SJCRH30 (cell line): ENCODE data around the gene POLR2L. TPM values are rescaled to one million over a fixed set of nuclear protein-coding genes. Genes with fewer than 3 reads are reported as not detected.

Experiments used
- DNase-seq, 2 experiments: peaks; one replicate each; pipeline ENCODE4 v3.0.0-alpha.2; 2015 to 2020
- H3K27ac ChIP-seq: fragments of 250-450 bp; sonication (Bioruptor Pico); 2 replicates; pipeline ENCODE4 v1.5.1; 2020; ENCODE audit warnings: mild to moderate bottlenecking, moderate library complexity
- H3K27me3 ChIP-seq: fragments of 250-450 bp; sonication (Bioruptor Pico); 2 replicates; pipeline ENCODE4 v1.5.1; 2020; ENCODE audit warnings: mild to moderate bottlenecking, moderate library complexity
- H3K36me3 ChIP-seq: fragments of 250-450 bp; sonication (Bioruptor Pico); 2 replicates; pipeline ENCODE4 v1.5.1; 2020; ENCODE audit warnings: mild to moderate bottlenecking, moderate library complexity
- H3K4me1 ChIP-seq: fragments of 250-450 bp; sonication (Bioruptor Pico); 2 replicates; pipeline ENCODE4 v1.5.1; 2020; ENCODE audit warnings: mild to moderate bottlenecking, moderate library complexity
- H3K4me3 ChIP-seq: fragments of 250-450 bp; sonication (Bioruptor Pico); 2 replicates; pipeline ENCODE4 v1.5.1; 2020; ENCODE audit warnings: mild to moderate bottlenecking, moderate library complexity
- H3K9me3 ChIP-seq: fragments of 250-450 bp; sonication (Bioruptor Pico); replicated peaks from 2 replicates; pipeline ENCODE4 v1.5.1; 2020; ENCODE audit warnings: mild to moderate bottlenecking, moderate library complexity
- total RNA-seq: library from RNA; depleted of rRNA; stranded (reverse); fragments of >200 nt; shearing (Covaris generic); gene quantifications from 2 replicates; pipeline ENCODE4 v1.2.3, GENCODE V29; 2014

The POLR2L gene
- total RNA-seq, 1 experiment from 2014 or later, result 292 TPM

GRCh38 chr11:875769-876301 lies 33.5 kb upstream of the POLR2L start:
- no peak overlapping the region for H3K27ac ChIP-seq
- H3K27me3 ChIP-seq, result no peaks in the 10 kb centered on the region
- no peak overlapping the region for H3K4me3 ChIP-seq
- no peak for DNase-seq
- no peaks in the 10 kb centered on the region for H3K9me3 ChIP-seq
- H3K36me3 ChIP-seq, result peaks cover 11% of the 10 kb centered on the region; the same call in 1 of the 2 replicates
- H3K4me1 ChIP-seq, result peaks cover 23% of the 10 kb centered on the region

- H3K4me3 ChIP-seq, result no peak overlapping the region
- H3K4me1 ChIP-seq, result peaks cover 23% of the 10 kb centered on the region
- H3K9me3 ChIP-seq, result no peaks in the 10 kb centered on the region
- no peaks in the 10 kb centered on the region for H3K27me3 ChIP-seq
- peaks cover 11% of the 10 kb centered on the region; the same call in 1 of the 2 replicates for H3K36me3 ChIP-seq
- H3K27ac ChIP-seq, result no peak overlapping the region
- DNase-seq, result no peak
Observed at GRCh38 chr11:875203-875602, 32.9 kb upstream of the POLR2L start.

GRCh38 chr11:873706-874105 lies 31.4 kb upstream of the POLR2L start:
- peak overlapping the region; percentile 84 for H3K27ac ChIP-seq
- H3K27me3 ChIP-seq, result no peaks in the 10 kb centered on the region
- H3K9me3 ChIP-seq, result no peaks in the 10 kb centered on the region
- H3K4me3 ChIP-seq, result no peak overlapping the region
- H3K36me3 ChIP-seq, result peaks cover 4% of the 10 kb centered on the region; the same call in 1 of the 2 replicates
- peak; percentile 63 to 80 for DNase-seq
- peaks cover 23% of the 10 kb centered on the region for H3K4me1 ChIP-seq

- DNase-seq, result peak in 1 of 2 experiments; percentile 44
- Histone ChIP-seq H3K36me3 (no peaks in the 10 kb centered on the region), H3K4me1 (peaks cover 23% of the 10 kb centered on the region), H3K27ac (peak overlapping the region; percentile 84), H3K4me3 (no peak overlapping the region), H3K9me3 (no peaks in the 10 kb centered on the region), H3K27me3 (no peaks in the 10 kb centered on the region)
Observed at GRCh38 chr11:872799-873198, 30.5 kb upstream of the POLR2L start.

GRCh38 chr11:871472-871871 lies 29.1 kb upstream of the POLR2L start:
- DNase-seq, result no peak
- Histone ChIP-seq H3K4me3 (no peak overlapping the region), H3K4me1 (peaks cover 23% of the 10 kb centered on the region), H3K9me3 (no peaks in the 10 kb centered on the region), H3K27me3 (no peaks in the 10 kb centered on the region), H3K27ac (no peak overlapping the region), H3K36me3 (no peaks in the 10 kb centered on the region)

- H3K27me3 ChIP-seq, result no peaks in the 10 kb centered on the region
- H3K4me1 ChIP-seq, result peaks cover 23% of the 10 kb centered on the region
- H3K9me3 ChIP-seq, result no peaks in the 10 kb centered on the region
- no peak for DNase-seq
- no peak overlapping the region for H3K27ac ChIP-seq
- no peaks in the 10 kb centered on the region for H3K36me3 ChIP-seq
- H3K4me3 ChIP-seq, result no peak overlapping the region
Observed at GRCh38 chr11:870418-870817, 28.1 kb upstream of the POLR2L start.

- no peaks in the 10 kb centered on the region for H3K27me3 ChIP-seq
- no peaks in the 10 kb centered on the region for H3K9me3 ChIP-seq
- no peak overlapping the region for H3K4me3 ChIP-seq
- H3K36me3 ChIP-seq, result no peaks in the 10 kb centered on the region
- H3K27ac ChIP-seq, result no peak overlapping the region
- peaks cover 23% of the 10 kb centered on the region for H3K4me1 ChIP-seq
- DNase-seq, result no peak
Observed at GRCh38 chr11:870127-870413, 27.7 kb upstream of the POLR2L start.

- Histone ChIP-seq H3K9me3 (no peaks in the 10 kb centered on the region), H3K36me3 (no peaks in the 10 kb centered on the region), H3K4me3 (no peak overlapping the region), H3K27ac (no peak overlapping the region), H3K4me1 (peaks cover 23% of the 10 kb centered on the region), H3K27me3 (no peaks in the 10 kb centered on the region)
- no peak for DNase-seq
Observed at GRCh38 chr11:869399-870126, 27.2 kb upstream of the POLR2L start.

- no peak for DNase-seq
- no peak overlapping the region for H3K4me3 ChIP-seq
- H3K9me3 ChIP-seq, result no peaks in the 10 kb centered on the region
- no peak overlapping the region for H3K27ac ChIP-seq
- H3K36me3 ChIP-seq, result no peaks in the 10 kb centered on the region
- H3K27me3 ChIP-seq, result no peaks in the 10 kb centered on the region
- peaks cover 17% of the 10 kb centered on the region for H3K4me1 ChIP-seq
Observed at GRCh38 chr11:868802-869201, 26.5 kb upstream of the POLR2L start.

- H3K9me3 ChIP-seq, result no peaks in the 10 kb centered on the region
- H3K36me3 ChIP-seq, result no peaks in the 10 kb centered on the region
- peaks cover 13% of the 10 kb centered on the region for H3K4me1 ChIP-seq
- no peak for DNase-seq
- no peaks in the 10 kb centered on the region for H3K27me3 ChIP-seq
- H3K4me3 ChIP-seq, result no peak overlapping the region
- no peak overlapping the region for H3K27ac ChIP-seq
Observed at GRCh38 chr11:868394-868793, 26.1 kb upstream of the POLR2L start.

- Histone ChIP-seq H3K36me3 (no peaks in the 10 kb centered on the region), H3K9me3 (no peaks in the 10 kb centered on the region), H3K27me3 (no peaks in the 10 kb centered on the region), H3K4me1 (peaks cover 8% of the 10 kb centered on the region), H3K4me3 (no peak overlapping the region), H3K27ac (no peak overlapping the region)
- DNase-seq, result no peak
Observed at GRCh38 chr11:867856-868358, 25.6 kb upstream of the POLR2L start.

- Histone ChIP-seq H3K36me3 (no peaks in the 10 kb centered on the region), H3K27ac (no peak overlapping the region), H3K4me1 (peaks cover 12% of the 10 kb centered on the region), H3K27me3 (no peaks in the 10 kb centered on the region), H3K9me3 (no peaks in the 10 kb centered on the region), H3K4me3 (no peak overlapping the region)
- DNase-seq, result no peak
Observed at GRCh38 chr11:866481-866880, 24.2 kb upstream of the POLR2L start.

- Histone ChIP-seq H3K27ac (no peak overlapping the region), H3K36me3 (no peaks in the 10 kb centered on the region), H3K4me1 (peaks cover 19% of the 10 kb centered on the region), H3K27me3 (no peaks in the 10 kb centered on the region), H3K9me3 (no peaks in the 10 kb centered on the region), H3K4me3 (no peak overlapping the region)
- DNase-seq, result no peak
Observed at GRCh38 chr11:865462-866430, 23.4 kb upstream of the POLR2L start.

- no peak overlapping the region for H3K27ac ChIP-seq
- H3K4me3 ChIP-seq, result no peak overlapping the region
- H3K9me3 ChIP-seq, result no peaks in the 10 kb centered on the region
- no peaks in the 10 kb centered on the region for H3K27me3 ChIP-seq
- DNase-seq, result no peak
- H3K4me1 ChIP-seq, result peaks cover 23% of the 10 kb centered on the region
- H3K36me3 ChIP-seq, result no peaks in the 10 kb centered on the region
Observed at GRCh38 chr11:864898-865297, 22.6 kb upstream of the POLR2L start.
